K562 (cell line): ENCODE data around the gene SLC4A5. TPM values are rescaled to one million over a fixed set of nuclear protein-coding genes. Genes with fewer than 3 reads are reported as not detected.

Experiments
- ATAC-seq: fragments of 200-7000 bp; cut with Tn5 transposase; 3 replicates; pipeline ENCODE4 v1.9.1; 2020; ENCODE audit warnings: moderate library complexity
- BruUV-seq: library from RNA; stranded (reverse); fragments of 400-500 nt; replicated peaks from 2 replicates; lab custom pipeline; 2021; lab: Mats Ljungman, UMichigan
- CTCF ChIA-PET: fragments of 300-600 bp; formaldehyde crosslinking; extraction: SDS; loops from one replicate; lab custom pipeline; 2021; ENCODE audit warnings: low intra/inter-chr PET ratio; lab: Yijun Ruan, JAX
- POLR2A ChIA-PET: fragments of 300-600, 350-650 bp; sonication (Branson Sonifier 250); formaldehyde crosslinking; extraction: SDS; loops from one replicate; lab custom pipeline; 2021; ENCODE audit warnings: antibody characterized with exemption, inconsistent platforms; lab: Yijun Ruan, JAX
- DNase-seq, 4 experiments: peaks; one replicate each; pipeline versions ENCODE4 v3.0.0 to v3.0.0-alpha.2; 2011 to 2018; ENCODE audit warnings: low spot score in 3 of 4, mixed read lengths in 3 of 4; ENCODE audit errors: extremely low read depth in 1 of 4
- FAIRE-seq: peaks from 2 replicates; lab custom pipeline; 2011; peaks lifted over from hg19 to GRCh38; lab: Jason Lieb, UNC
- H2AFZ ChIP-seq: 2 replicates; pipeline ENCODE4 v1.6.0; 2011; ENCODE audit warnings: low read depth, low read length, control low read depth, inconsistent platforms
- H3K27ac ChIP-seq: fragments of 200-600 bp; 3 replicates; pipeline ENCODE4 v1.8.0; 2011; ENCODE audit warnings: low read depth, mild to moderate bottlenecking, control low read depth, inconsistent platforms, low read length, moderate library complexity, mixed read lengths; ENCODE audit errors: extremely low read depth
- H3K27me3 ChIP-seq, 2 experiments: fragments of 300-600 bp in 1 of 2; 2 replicates in 1 of 2; 3 replicates in 1 of 2; pipeline versions ENCODE4 v1.6.0 to v1.8.0; 2011; ENCODE audit warnings: inconsistent platforms in 2 of 2, low read length in 2 of 2, mild to moderate bottlenecking in 1 of 2, mixed read lengths in 1 of 2, moderate library complexity in 1 of 2; ENCODE audit not compliant: control insufficient read depth in 2 of 2, insufficient read depth in 2 of 2
- H3K36me3 ChIP-seq: fragments of 300-600 bp; 3 replicates; pipeline ENCODE4 v1.8.0; 2011; ENCODE audit warnings: mild to moderate bottlenecking, low read length, inconsistent platforms; ENCODE audit not compliant: control insufficient read depth, insufficient read depth
- H3K4me1 ChIP-seq, 2 experiments: fragments of 200-600 bp in 1 of 2; replicated peaks in 1 of 2; 2 replicates in 1 of 2; 3 replicates in 1 of 2; pipeline versions ENCODE4 v1.5.1 to v1.8.0; 2011; ENCODE audit warnings: inconsistent platforms in 2 of 2, low read length in 2 of 2, mild to moderate bottlenecking in 1 of 2, mixed read lengths in 1 of 2, moderate library complexity in 1 of 2; ENCODE audit not compliant: control insufficient read depth in 2 of 2, insufficient read depth in 2 of 2
- H3K4me2 ChIP-seq: 2 replicates; pipeline ENCODE4 v1.6.1; 2011; ENCODE audit warnings: low read length, control low read depth, inconsistent platforms, mixed read lengths; ENCODE audit not compliant: insufficient read depth
- H3K4me3 ChIP-seq: fragments of 200-600 bp; sonication (generic), shearing (Covaris generic); 2 replicates; pipeline ENCODE4 v1.5.1; 2016; ENCODE audit warnings: control low read depth, inconsistent platforms
- H3K79me2 ChIP-seq: fragments of 200-600 bp; 3 replicates; pipeline ENCODE4 v1.8.0; 2011; ENCODE audit warnings: low read length, inconsistent platforms; ENCODE audit not compliant: control insufficient read depth, insufficient read depth
- H3K9ac ChIP-seq, 2 experiments: 2 replicates each; pipeline versions ENCODE4 v1.6.0 to v1.6.1; 2011; ENCODE audit warnings: low read depth in 2 of 2, low read length in 2 of 2, control low read depth in 1 of 2, inconsistent platforms in 1 of 2, mild to moderate bottlenecking in 1 of 2, mixed read lengths in 1 of 2; ENCODE audit not compliant: insufficient read depth in 1 of 2
- H3K9me1 ChIP-seq: one replicate; pipeline ENCODE4 v1.6.0; 2011; ENCODE audit warnings: inconsistent platforms, mild to moderate bottlenecking, low read length, moderate library complexity; ENCODE audit not compliant: control insufficient read depth, insufficient read depth
- H3K9me3 ChIP-seq: replicated peaks from 2 replicates; pipeline ENCODE4 v1.5.1; 2011; ENCODE audit warnings: low read depth, low read length, inconsistent platforms; ENCODE audit not compliant: control insufficient read depth, insufficient read depth
- H4K20me1 ChIP-seq: replicated peaks from 2 replicates; pipeline ENCODE4 v1.6.1; 2011; ENCODE audit warnings: low read length, inconsistent platforms, mixed read lengths; ENCODE audit not compliant: control insufficient read depth, insufficient read depth
- ATF7 ChIP-seq: fragments of 450-650 bp; IDR thresholded peaks from 2 replicates; pipeline ENCODE4 v1.7.1; 2014; ENCODE audit warnings: mild to moderate bottlenecking, moderate library complexity
- CBX5 ChIP-seq: IDR thresholded peaks from 2 replicates; pipeline ENCODE4 v1.6.1; 2014; ENCODE audit warnings: low read depth, borderline replicate concordance
- CEBPG ChIP-seq, 3 experiments: fragments of 200-800 bp in 1 of 3; sonication (Bioruptor generic) in 1 of 3; sonication (generic) in 1 of 3; formaldehyde crosslinking in 1 of 3; IDR thresholded peaks in 2 of 3; conservative IDR thresholded peaks in 1 of 3; 2 replicates each; pipeline versions ENCODE4 v1.6.1 to v1.8.0; 2016 to 2022; ENCODE audit warnings: missing compliant biosample characterization in 2 of 3, missing genetic modification characterization in 2 of 3, mild to moderate bottlenecking in 1 of 3, missing genetic modification reagents in 1 of 3
- CREM ChIP-seq: IDR thresholded peaks from 2 replicates; pipeline ENCODE4 v1.6.1; 2014; ENCODE audit warnings: antibody characterized with exemption, low read depth
- ETV1 ChIP-seq: fragments of 450-650 bp; conservative IDR thresholded peaks from 2 replicates; pipeline ENCODE4 v1.6.1; 2016; ENCODE audit warnings: missing genetic modification characterization, control low read depth, low read depth, missing compliant biosample characterization
- FOXJ3 ChIP-seq: sonication (generic); formaldehyde crosslinking; IDR thresholded peaks from 2 replicates; pipeline ENCODE4 v1.4.0; 2020; ENCODE audit warnings: mild to moderate bottlenecking, missing genetic modification reagents
- HNRNPL ChIP-seq: fragments of 200-400 bp; formaldehyde crosslinking; IDR thresholded peaks from 2 replicates; pipeline ENCODE4 v1.6.1; 2017; ENCODE audit warnings: low read depth, mild to moderate bottlenecking, low read length
- IRF2 ChIP-seq: sonication (generic); formaldehyde crosslinking; IDR thresholded peaks from 2 replicates; pipeline ENCODE4 v1.8.1; 2022; ENCODE audit warnings: mild to moderate bottlenecking, missing genetic modification reagents
- MYNN ChIP-seq, 2 experiments: sonication (generic); formaldehyde crosslinking in 1 of 2; IDR thresholded peaks; 2 replicates each; pipeline versions ENCODE4 v1.5.0 to v1.6.1; 2016 to 2020; ENCODE audit warnings: antibody characterized with exemption in 1 of 2, missing genetic modification reagents in 1 of 2
- NFRKB ChIP-seq: fragments of 450-650 bp; IDR thresholded peaks from 2 replicates; pipeline ENCODE4 v1.6.1; 2016; ENCODE audit warnings: low read depth
- PPARD ChIP-seq: fragments of 250-450 bp; sonication (Bioruptor Pico); IDR thresholded peaks from 2 replicates; pipeline ENCODE4 v1.8.0; 2022; ENCODE audit warnings: inconsistent platforms, mild to moderate bottlenecking, moderate library complexity
- RBM34 ChIP-seq: fragments of 200-400 bp; formaldehyde crosslinking; IDR thresholded peaks from 2 replicates; pipeline ENCODE4 v1.6.1; 2018; ENCODE audit warnings: low read length, borderline replicate concordance; ENCODE audit not compliant: insufficient read depth
- TAF1 ChIP-seq: IDR thresholded peaks from 2 replicates; pipeline ENCODE4 v1.6.1; 2011; ENCODE audit warnings: mild to moderate bottlenecking, low read length, moderate library complexity; ENCODE audit not compliant: insufficient read depth, control insufficient read depth, severe bottlenecking; ENCODE audit errors: extremely low read depth
- TGIF2 ChIP-seq: sonication (generic); formaldehyde crosslinking; IDR thresholded peaks from 2 replicates; pipeline ENCODE4 v1.8.1; 2022; ENCODE audit warnings: mild to moderate bottlenecking, missing genetic modification reagents, moderate library complexity
- ZKSCAN1 ChIP-seq: fragments of 150-350 bp; IDR thresholded peaks from 2 replicates; pipeline ENCODE4 v1.6.1; 2016; ENCODE audit warnings: low read depth, low read length
- ZNF398 ChIP-seq: fragments of 250-450 bp; sonication (Bioruptor Pico); IDR thresholded peaks from 2 replicates; pipeline ENCODE4 v1.8.0; 2021; ENCODE audit warnings: moderate library complexity, mild to moderate bottlenecking, inconsistent platforms
- WGBS: fragments of 100-300 bp; shearing (Covaris generic); methylation state at CpG from one replicate; pipeline ENCODE4 v1.1.6; 2016; ENCODE audit warnings: low coverage, mixed read lengths; ENCODE audit not compliant: insufficient coverage; ENCODE audit errors: missing lambda C conversion rate; 5-methylcytosine and 5-hydroxymethylcytosine counted together
- in situ Hi-C: fragments of 300-500 bp; cut with MboI; formaldehyde crosslinking; loops from 4 replicates; pipeline ENCODE4 v1.15.0; 2018; ENCODE audit warnings: inconsistent platforms, mixed read lengths
- intact Hi-C: fragments of 100-400 bp; cut with micrococcal nuclease; formaldehyde crosslinking; loops from 2 replicates; pipeline ENCODE4 v1.14.2; 2022
- polyA plus RNA-seq, 8 experiments: library from polyadenylated mRNA; depleted of rRNA in 4 of 8; stranded (reverse) in 5 of 8; unstranded in 3 of 8; fragments of >200 nt; fragmentation: Nextera tagmentation in 2 of 8; fragmentation: Illumina TruSeq in 1 of 8; extraction: Ambion mirVana in 2 of 8; extraction: Trizol in 1 of 8; gene quantifications; 2 replicates each; pipeline versions ENCODE4 v1.2.1 to v1.2.3, GENCODE V29; 2011 to 2014; ENCODE audit warnings: inconsistent platforms in 1 of 8, missing spikeins in 1 of 8
- total RNA-seq, 7 experiments: library from RNA; depleted of rRNA in 6 of 7; stranded (reverse); fragments of >200 nt in 6 of 7; fragmentation: Illumina TruSeq in 2 of 7; extraction: Trizol in 2 of 7; gene quantifications; 2 replicates each; pipeline versions ENCODE4 v1.2.1 to v1.2.3, GENCODE V29; 2011 to 2021; ENCODE audit warnings: low replicate concordance in 1 of 7
- TF ChIP-seq, protein P1 (sequence below): fragments of 250-450 bp; sonication (Bioruptor Pico); IDR thresholded peaks from 2 replicates; pipeline ENCODE4 v1.8.0; 2021; ENCODE audit warnings: mild to moderate bottlenecking, moderate library complexity

Gene SLC4A5
- total and polyA plus RNA-seq, 9 of the 15 experiments (the other 6 are each of a cell fraction or from before 2014, with no cell fraction given), result 0.03 to 0.77 (median 0.14) TPM; not detected in 1

DNA sequence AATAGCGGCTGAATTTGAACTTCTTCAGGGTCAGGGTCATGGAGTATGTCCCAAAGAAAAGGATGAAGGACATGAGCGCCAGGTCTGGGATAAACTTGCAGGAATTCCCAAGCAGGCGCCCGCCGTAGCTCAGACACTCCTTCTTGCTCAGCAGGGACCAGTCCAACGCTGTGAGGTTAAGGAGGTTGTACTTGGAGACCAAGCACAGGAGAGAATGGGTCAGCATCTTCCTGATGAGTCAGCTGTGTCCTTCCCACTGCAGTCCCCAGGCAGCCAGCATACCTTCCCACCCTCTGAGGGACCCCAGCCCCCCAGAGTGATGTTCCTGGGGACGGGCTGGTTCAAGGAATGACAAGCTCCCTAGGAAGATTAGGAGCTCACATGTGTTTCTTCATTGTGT, 103.9 kb downstream of the SLC4A5 start:
- peaks cover 4 to 6% of the 10 kb centered on the region in 2 experiments; a peak in 2 of 5 replicates for H3K4me1 ChIP-seq
- no peaks in the 10 kb centered on the region for H3K36me3 ChIP-seq
- in situ Hi-C loops, result no loop called here
- DNase-seq (no peak), ATAC-seq (no peak), FAIRE-seq (no peak)
- no peaks in the 10 kb centered on the region for H3K9me3 ChIP-seq
- 8% methylated on average over 7 of the region's 7 CpGs for WGBS
- H4K20me1 ChIP-seq, result no peaks in the 10 kb centered on the region
- no peak overlapping the region for H3K9ac ChIP-seq
- H3K27ac ChIP-seq, result no peak overlapping the region
- H3K9me1 ChIP-seq, result no peaks in the 10 kb centered on the region
- POLR2A ChIA-PET, result interaction anchor here (0.7 to 1.0 kb wide), 2 partner anchors 11 to 12 kb away, joined by 3 read pairs; no protein-coding TSS in a partner anchor
- intact Hi-C loops, result no loop called here
- H2AFZ ChIP-seq, result no peak overlapping the region
- H3K4me3 ChIP-seq, result no peak overlapping the region
- no peaks in the 10 kb centered on the region for H3K79me2 ChIP-seq
- TF ChIP-seq TAF1 (no peak), HNRNPL (no peak), CEBPG (CRISPR knock-in tag; IDR thresholded peaks at IDR 0.05) (no peak), CEBPG (tag; conservative IDR thresholded peaks at IDR 0.05 in 1 of 2, IDR thresholded peaks at IDR 0.05 in 1 of 2) (no peak), CREM (no peak), ETV1 (tag) (no peak), TGIF2 (CRISPR knock-in tag) (no peak), MYNN (IDR thresholded peaks at IDR 0.05) (no peak), MYNN (CRISPR knock-in tag; IDR thresholded peaks at IDR 0.05) (no peak), ATF7 (no peak), RBM34 (no peak), ZNF398 (CRISPR knock-in tag) (no peak), NFRKB (no peak), IRF2 (CRISPR knock-in tag) (no peak), ZKSCAN1 (no peak), PPARD (CRISPR knock-in tag) (no peak), FOXJ3 (CRISPR knock-in tag) (no peak), CBX5 (no peak)
- TF ChIP-seq, protein P1, sequence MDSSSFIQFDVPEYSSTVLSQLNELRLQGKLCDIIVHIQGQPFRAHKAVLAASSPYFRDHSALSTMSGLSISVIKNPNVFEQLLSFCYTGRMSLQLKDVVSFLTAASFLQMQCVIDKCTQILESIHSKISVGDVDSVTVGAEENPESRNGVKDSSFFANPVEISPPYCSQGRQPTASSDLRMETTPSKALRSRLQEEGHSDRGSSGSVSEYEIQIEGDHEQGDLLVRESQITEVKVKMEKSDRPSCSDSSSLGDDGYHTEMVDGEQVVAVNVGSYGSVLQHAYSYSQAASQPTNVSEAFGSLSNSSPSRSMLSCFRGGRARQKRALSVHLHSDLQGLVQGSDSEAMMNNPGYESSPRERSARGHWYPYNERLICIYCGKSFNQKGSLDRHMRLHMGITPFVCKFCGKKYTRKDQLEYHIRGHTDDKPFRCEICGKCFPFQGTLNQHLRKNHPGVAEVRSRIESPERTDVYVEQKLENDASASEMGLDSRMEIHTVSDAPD (CRISPR knock-in tag), result no peak
- H3K27me3 ChIP-seq, result no peaks in the 10 kb centered on the region; a peak in 2 of 5 replicates
- CTCF ChIA-PET, result no interaction called here
- no peak overlapping the region for H3K4me2 ChIP-seq
- no TSS peak for BruUV-seq
